Colonic mucosa (tissue), 4 donors: ENCODE results near the gene ECHS1. TPM values are rescaled to one million over a fixed set of nuclear protein-coding genes. Genes with fewer than 3 reads are reported as not detected.

ENCODE experiments used
- DNase-seq: peaks from one replicate; pipeline ENCODE4 v3.0.0-alpha.2; 2020
- H3K27ac ChIP-seq: fragments of 200-600 bp; one replicate; pipeline ENCODE4 v1.8.0; 2021
- H3K27me3 ChIP-seq: fragments of 200-600 bp; one replicate; pipeline ENCODE4 v1.8.0; 2021
- H3K36me3 ChIP-seq: fragments of 200-600 bp; one replicate; pipeline ENCODE4 v1.8.0; 2021
- H3K4me1 ChIP-seq: fragments of 200-600 bp; one replicate; pipeline ENCODE4 v1.8.0; 2021; ENCODE audit warnings: mild to moderate bottlenecking
- H3K4me3 ChIP-seq: fragments of 200-600 bp; one replicate; pipeline ENCODE4 v1.8.0; 2021
- H3K9ac ChIP-seq, 2 donors: one replicate each; pipeline ENCODE4 v1.7.0; 2013; ENCODE audit warnings: control low read depth in 2 of 2, low read depth in 2 of 2, low read length in 2 of 2
- H3K9me3 ChIP-seq: fragments of 200-600 bp; one replicate; pipeline ENCODE4 v1.8.0; 2021
- intact Hi-C: fragments of 100-400 bp; cut with DNase I; formaldehyde crosslinking; loops from one replicate; pipeline ENCODE4 v1.14.1; 2022
- total RNA-seq, 2 donors: library from RNA; stranded (reverse); fragmentation: NEBNext Ultra II Directional in 1 of 2; extraction: Animal tissue kit (Norgen Biotek cat#: 25700) in 1 of 2; gene quantifications; one replicate each; pipeline ENCODE4 v1.2.1, GENCODE V29; 2021
- TF ChIP-seq, protein P1 (sequence below): fragments of 200-600 bp; IDR thresholded peaks from one replicate; pipeline ENCODE4 v1.8.0; 2022; ENCODE audit warnings: antibody characterized with exemption, mild to moderate bottlenecking
- donor health status: healthy.
- donor health status: DM: no; HTN: no; CAD: no.
- donor health status: DM: no; HTN: no; CAD: no.

The ECHS1 gene
- total RNA-seq, 2 donors from 2014 or later = 188 to 214 TPM

DNA sequence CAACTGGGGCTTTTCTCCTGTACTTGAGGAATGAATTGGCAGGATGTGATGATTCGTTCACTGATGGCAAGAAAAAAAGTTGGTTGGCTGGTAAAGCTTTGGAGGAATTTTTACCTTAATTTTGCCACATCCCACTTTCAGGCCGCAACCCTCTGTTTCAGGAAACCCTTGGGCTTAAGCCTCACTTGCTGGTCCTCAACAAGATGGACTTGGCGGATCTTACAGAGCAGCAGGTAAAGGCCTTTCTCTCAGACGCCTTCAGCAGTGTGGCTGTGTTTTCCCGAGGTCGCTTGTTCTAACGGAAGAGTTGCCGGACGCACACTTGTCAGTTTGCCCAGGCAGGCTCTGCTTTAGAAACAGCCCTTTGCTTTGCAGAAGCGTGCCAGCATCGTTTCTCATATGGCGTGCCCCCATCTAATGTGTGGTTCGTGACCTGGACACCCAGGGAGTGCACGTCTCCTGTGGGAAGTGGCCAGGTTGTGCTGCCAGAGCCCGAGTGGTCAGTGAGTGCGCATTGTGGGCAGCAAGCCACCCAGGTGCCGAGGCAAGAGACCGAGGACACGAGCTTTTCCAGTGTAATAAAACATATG, 23.0 kb upstream of the ECHS1 start:
- TF ChIP-seq, protein P1, sequence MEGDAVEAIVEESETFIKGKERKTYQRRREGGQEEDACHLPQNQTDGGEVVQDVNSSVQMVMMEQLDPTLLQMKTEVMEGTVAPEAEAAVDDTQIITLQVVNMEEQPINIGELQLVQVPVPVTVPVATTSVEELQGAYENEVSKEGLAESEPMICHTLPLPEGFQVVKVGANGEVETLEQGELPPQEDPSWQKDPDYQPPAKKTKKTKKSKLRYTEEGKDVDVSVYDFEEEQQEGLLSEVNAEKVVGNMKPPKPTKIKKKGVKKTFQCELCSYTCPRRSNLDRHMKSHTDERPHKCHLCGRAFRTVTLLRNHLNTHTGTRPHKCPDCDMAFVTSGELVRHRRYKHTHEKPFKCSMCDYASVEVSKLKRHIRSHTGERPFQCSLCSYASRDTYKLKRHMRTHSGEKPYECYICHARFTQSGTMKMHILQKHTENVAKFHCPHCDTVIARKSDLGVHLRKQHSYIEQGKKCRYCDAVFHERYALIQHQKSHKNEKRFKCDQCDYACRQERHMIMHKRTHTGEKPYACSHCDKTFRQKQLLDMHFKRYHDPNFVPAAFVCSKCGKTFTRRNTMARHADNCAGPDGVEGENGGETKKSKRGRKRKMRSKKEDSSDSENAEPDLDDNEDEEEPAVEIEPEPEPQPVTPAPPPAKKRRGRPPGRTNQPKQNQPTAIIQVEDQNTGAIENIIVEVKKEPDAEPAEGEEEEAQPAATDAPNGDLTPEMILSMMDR = no peak
- H3K9me3 ChIP-seq = no peaks in the 10 kb centered on the region
- H3K36me3 ChIP-seq = peaks cover 12% of the 10 kb centered on the region

DNA sequence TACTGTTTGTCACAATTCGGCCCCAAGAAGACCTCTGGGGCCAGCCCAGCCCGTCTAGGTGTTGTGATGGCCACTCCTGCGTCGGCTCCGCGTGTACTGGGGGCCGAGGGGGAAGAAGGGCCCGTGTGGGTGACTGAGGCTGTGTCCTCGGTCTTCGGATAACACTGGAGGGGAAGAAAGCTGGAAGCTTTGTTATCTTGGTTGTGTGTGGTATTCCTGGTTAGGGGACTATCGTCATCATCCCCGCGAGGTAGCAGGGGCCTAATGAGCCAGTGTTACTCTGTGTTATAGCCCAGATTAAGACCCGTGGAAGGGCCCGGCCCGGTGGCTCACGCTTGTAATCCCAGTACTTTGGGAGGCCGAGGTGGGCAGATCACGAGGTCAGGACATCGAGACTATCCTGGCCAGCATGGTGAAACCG, 21.7 kb upstream of the ECHS1 start:
- intact Hi-C loops = no loop called here
- TF ChIP-seq, protein P1 = no peak
- Histone ChIP-seq H3K27ac (peak overlapping the region; percentile 74), H3K9ac (peak overlapping the region; percentile 92 to 93), H3K4me1 (peaks cover 8% of the 10 kb centered on the region), H3K4me3 (peak overlapping the region; percentile 59), H3K27me3 (no peaks in the 10 kb centered on the region), H3K36me3 (peaks cover 7% of the 10 kb centered on the region), H3K9me3 (no peaks in the 10 kb centered on the region)
- no peak for DNase-seq

More for the DNA sequence above, 23.0 kb upstream of the ECHS1 start:
- Histone ChIP-seq H3K27ac (no peak overlapping the region), H3K9ac (no peak overlapping the region), H3K27me3 (no peaks in the 10 kb centered on the region), H3K4me1 (peaks cover 8% of the 10 kb centered on the region), H3K4me3 (no peak overlapping the region)
- intact Hi-C loops = no loop called here
- no peak for DNase-seq

DNA sequence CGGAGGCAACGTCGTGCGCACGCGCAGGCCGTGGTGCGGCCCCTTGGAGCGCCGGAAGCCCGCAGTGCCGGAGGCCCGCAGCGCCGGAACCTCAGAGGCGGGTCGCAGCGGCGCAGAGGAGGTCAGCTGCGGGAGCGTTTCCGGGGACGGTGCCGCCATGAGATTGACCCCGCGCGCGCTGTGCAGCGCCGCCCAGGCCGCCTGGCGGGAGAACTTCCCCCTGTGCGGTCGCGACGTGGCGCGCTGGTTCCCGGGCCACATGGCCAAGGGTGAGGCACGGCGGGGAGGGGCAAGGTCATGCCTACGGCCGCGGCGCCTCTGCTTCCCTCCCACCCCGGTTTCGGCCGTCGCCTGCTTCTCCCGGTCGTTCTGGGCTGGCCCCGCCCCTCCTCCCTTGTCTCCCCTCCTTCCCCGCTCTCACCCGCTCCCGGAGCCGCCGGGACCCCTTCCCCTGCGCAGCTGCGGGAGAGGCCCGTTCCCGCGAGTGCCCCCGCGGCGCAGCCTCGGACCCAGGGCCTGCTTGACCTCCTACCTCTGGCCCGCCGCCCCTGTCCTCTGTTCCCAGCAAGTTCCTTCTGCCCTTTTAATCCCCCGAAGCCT, 21.0 kb upstream of the ECHS1 start, which contains the start of gene MTG1:
Gene MTG1 (plus strand): TSS at position 94 of the 600 bp plus-strand sequence. CDS start 64 bp downstream, at position 158.
- no peaks in the 10 kb centered on the region for H3K9me3 ChIP-seq
- H3K9ac ChIP-seq = peak within 1 kb of the TSS; percentile 92 to 93
- H3K4me3 ChIP-seq = peak within 1 kb of the TSS; percentile 59
- no peaks in the 10 kb centered on the region for H3K27me3 ChIP-seq
- peak; percentile 95 for DNase-seq
- peak within 1 kb of the TSS; percentile 74 for H3K27ac ChIP-seq
- TF ChIP-seq, protein P1 = no peak
- peaks cover 4% of the 10 kb centered on the region for H3K36me3 ChIP-seq
- intact Hi-C loops = no loop called here
- peaks cover 8% of the 10 kb centered on the region for H3K4me1 ChIP-seq

DNA sequence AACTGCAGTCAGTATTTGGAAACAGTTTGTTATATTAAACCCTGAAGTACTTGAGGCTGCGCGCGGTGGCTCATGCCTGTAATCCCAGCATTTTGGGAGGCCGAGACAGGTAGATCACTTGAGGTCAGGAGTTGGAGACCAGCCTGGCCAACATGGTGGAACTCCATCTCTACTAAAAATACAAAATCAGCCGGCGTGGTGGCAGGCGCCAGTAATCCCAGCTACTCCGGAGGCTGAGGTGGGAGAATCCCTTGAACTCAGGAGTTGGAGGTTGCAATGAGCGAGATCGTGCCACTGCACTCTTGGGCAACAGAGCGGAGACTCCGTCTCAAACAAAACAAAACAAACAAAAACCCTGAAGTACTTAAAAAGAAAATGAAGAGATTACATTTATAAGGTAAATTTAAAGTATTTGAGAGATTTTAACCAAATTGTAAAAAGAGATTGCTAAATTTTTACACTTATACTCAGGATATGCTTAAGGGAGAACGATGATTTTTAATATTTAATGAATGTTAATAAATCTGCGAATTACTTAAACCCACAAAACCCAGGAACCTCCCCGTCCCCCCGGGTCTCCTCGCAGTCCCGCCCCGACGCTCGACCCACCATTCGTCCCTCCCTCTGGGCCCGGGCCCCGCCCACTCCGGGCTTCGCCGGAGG, 20.4 kb upstream of the ECHS1 start:
- Histone ChIP-seq H3K4me1 (peaks cover 8% of the 10 kb centered on the region), H3K9ac (peak overlapping the region in 1 of 2 donors; percentile 35), H3K27me3 (no peaks in the 10 kb centered on the region), H3K27ac (peak overlapping the region; percentile 74), H3K9me3 (no peaks in the 10 kb centered on the region), H3K36me3 (peaks cover 3% of the 10 kb centered on the region), H3K4me3 (peak overlapping the region; percentile 59)
- intact Hi-C loops = no loop called here
- DNase-seq = no peak
- TF ChIP-seq, protein P1 = no peak

DNA sequence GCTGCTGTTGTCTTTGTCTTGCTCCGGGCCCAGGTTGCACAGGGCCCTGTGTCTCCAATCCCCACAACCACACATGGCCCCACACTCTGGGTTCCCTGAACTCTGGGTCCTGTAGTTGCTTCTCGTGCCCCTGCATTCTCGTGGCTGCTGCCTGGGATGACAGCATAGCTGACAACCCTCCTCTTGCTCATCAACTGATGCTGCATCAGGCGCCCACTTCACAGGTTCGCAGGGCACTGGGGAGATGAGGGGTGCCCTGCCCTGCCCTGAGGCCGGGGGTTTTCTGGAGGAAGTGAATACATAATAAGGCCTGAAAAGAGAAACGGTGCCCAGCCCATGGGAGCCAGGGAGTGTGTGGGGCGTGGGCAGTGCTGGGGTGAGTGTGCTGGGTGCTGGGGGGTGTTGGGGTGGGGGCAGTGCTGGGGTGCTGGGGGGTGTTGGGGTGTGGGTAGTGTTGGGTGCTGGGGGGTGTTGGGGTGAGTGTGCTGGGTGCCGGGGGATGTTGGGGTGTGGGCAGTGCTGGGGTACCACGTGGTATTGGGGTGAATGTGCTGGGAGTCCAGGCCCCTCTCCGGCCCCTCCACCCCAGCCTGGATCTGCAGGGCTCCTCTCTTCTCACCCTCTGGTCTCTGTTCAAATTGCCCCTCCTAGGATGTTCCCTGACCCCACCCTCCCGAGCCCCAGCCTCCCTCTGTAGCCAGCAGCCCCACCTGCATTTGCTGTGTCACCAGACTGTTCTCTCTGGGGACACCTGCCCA, 18.8 kb upstream of the ECHS1 start:
- intact Hi-C loops = no loop called here
- Histone ChIP-seq H3K9me3 (no peaks in the 10 kb centered on the region), H3K4me3 (no peak overlapping the region), H3K9ac (no peak overlapping the region), H3K4me1 (peaks cover 8% of the 10 kb centered on the region), H3K36me3 (no peaks in the 10 kb centered on the region), H3K27me3 (no peaks in the 10 kb centered on the region), H3K27ac (no peak overlapping the region)
- TF ChIP-seq, protein P1 = no peak
- DNase-seq = no peak
